GM19351 (cell line): ENCODE results near the gene SLC1A4.
"Not testable (repeated sequence)": the region's sequence is repeated elsewhere in the genome, so short reads cannot be mapped to it uniquely, and the experiment has no call there.

Experiments
- ATAC-seq: cut with Tn5 transposase; IDR thresholded peaks from one replicate; pipeline ENCODE4 v1.9.1; 2021; ENCODE audit warnings: mild to moderate bottlenecking, moderate library complexity; ENCODE audit not compliant: unreplicated experiment

SLC1A4 gene

DNA sequence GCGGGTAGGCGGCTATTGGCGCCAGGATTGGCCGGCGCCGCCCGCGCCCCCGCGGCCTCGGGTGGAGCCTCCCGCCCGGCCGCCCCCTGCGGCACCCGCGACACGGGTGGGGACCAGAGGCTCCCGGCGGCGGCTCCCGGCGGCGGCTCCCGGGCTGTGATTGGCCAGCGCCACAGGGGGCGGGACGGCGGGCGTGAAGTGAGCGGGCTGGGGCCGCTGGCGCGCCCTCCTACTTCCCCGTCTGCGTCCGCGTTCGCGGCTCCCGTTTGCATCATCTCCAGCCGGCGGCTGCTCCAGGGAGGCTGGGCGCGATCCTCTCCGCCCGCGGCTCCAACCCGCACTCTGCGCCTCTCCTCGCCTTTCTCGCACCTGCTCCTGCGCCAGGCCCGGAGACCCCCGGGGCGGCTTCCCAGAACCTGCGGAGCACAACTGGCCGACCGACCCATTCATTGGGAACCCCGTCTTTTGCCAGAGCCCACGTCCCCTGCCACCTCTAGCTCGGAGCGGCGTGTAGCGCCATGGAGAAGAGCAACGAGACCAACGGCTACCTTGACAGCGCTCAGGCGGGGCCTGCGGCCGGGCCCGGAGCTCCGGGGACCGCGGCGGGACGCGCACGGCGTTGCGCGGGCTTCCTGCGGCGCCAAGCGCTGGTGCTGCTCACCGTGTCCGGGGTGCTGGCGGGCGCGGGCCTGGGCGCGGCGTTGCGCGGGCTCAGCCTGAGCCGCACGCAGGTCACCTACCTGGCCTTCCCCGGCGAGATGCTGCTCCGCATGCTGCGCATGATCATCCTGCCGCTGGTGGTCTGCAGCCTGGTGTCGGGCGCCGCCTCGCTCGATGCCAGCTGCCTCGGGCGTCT, at the start of gene SLC1A4:
Gene SLC1A4, plus strand, starts transcription at position 274 of the 856 bp plus-strand sequence. Its CDS starts 245 bp downstream, at position 519.
- peak; percentile 68 for ATAC-seq

DNA sequence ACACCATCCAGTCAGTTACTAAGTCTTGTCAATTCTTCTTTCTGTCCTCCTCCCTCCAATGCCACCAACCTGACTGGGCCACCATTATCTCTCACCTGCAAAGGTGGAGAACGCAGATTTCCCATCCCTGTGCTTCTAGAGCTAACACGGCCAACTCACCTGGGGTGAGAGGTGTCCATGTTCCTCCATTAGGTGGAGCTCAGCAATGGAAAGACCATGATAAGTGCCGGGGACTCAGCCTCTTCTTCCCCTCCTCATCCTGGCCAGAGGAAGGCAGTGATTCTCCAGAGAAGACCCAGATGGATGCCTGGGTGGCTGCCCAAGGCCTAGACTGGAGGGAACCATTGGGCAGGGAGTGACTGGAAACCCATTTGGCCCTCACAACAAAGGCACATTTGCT, 48.1 kb upstream of the SLC1A4 start:
- no peak for ATAC-seq

DNA sequence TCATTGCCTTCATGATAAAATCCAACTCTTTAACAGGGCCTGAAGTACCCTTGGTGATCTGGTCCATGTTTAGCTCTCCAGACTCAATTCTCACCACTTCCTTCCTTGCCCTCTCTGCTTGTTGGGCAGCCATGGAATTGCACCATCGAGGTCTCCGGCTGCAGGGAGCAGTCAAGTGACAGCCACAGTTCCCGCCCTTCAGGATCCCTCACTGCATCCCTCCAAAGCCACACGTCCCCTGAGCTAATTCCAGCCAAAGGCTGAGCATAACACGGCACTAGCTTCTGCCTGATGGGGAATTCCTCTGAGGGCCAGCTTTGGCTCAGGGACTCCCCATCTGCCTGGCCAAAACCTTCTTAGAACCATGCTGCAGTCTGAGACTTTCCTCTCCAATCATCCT, 47.4 kb upstream of the SLC1A4 start:
- no peak for ATAC-seq

DNA sequence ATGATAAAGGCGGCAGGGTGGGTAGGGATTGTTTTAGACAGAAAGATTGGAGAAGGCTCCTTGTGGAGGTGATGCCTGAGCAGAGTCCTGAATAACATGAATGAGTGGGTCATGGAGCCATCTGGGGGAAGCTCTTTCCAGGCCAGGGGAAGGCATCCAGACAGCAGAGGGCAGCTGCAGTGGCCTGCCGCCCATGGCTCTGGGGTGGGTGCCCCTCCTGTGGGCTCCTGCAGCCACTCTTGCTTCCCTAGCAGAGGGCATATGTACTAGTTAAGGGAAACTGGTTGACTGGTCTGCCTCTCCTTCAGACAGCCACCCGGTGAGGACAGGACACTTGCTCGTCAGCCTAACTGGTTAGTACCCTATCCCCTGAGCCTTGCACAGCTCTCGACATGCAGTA, 46.5 kb upstream of the SLC1A4 start:
- no peak for ATAC-seq

DNA sequence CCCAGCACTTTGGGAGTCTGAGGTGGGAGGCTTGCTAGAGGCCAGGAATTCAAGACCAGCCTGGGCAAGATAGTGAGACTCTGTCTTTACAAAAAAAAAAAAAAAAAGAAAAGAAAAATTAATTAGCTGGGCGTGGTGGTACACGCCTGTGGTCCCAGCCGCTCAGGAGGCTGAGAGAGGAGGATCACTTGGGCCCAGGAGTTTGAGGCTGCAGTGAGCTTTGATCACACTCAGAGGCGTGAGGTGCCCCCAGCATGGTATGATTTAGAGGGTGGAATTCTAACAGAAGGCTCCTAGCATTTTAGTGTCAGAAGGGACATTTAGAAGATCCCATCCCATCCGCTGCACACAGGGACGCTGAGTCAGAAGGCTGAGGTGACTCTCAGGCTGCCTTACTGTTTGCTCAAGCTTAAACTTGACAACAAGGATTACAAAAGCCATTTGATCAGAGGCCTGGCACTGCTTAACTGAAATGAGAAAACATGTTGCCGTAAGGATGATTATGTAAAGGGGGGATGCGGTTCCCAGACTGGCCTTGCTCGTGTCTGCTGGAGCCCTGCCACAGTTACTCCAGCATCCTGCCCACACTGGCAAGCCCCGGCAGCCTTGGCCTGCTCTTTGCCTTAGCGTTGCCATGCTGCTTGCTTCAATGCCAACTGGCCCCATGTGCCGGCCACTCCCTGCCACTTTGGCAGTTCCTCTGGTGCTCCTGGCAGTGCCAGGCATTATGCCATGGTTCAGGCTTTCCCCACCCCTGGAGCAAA, 45.6 kb upstream of the SLC1A4 start:
- ATAC-seq: no peak

DNA sequence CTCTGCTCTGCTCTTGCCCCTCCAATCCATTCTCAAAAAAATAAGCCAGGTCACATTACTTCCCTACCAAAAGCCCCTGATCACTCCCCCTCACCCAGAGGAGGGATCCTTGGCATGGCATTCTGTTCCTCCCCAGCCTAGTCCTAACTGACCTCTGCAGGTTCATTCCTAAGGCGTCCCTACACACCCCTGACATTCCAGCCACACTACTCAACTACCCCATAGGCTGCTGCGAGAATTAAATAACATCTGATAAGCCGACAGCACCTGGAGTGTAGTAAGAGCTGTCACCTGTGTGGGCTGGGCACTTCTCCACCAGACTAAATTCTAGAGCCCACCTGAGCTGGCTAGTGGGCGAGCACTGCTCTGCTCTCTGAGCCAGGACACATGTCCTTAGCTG, 44.7 kb upstream of the SLC1A4 start:
- no peak for ATAC-seq

DNA sequence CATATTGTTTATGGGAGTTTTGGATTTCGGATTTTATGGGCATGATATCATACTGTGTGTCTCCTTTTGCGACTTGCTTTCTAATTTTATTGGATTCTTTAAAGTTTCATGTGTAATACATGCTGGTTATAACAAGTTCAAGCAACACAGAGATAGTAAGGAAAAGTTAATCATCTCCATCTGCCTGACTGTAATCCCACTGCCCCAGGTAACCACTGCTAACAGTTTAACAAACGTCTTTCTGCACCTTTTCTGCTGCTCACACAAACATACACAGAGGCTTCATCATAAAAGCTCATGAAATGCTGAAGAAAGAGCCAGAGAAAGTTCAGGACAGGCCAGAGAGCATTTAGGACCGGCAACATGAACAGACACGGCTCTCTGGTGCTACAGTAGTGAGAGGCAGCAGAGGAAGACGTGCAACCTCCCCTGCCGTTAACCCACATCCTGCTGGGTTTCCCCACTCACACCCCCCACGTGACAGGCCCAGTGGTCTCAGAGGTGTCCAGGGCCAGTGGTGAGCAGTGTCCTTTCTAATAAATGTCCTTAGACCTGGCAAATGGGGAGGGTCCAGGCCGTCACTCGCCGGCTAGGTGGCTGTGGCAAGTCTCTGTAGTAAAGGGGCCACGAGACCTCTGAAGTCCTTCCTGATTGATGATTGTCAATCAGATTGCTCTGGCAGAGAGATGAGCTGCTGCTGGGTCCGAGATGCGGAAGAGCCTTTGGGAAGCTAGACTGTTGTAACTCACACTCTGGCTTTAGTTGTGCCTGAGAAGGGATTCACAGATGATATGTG, 43.0 kb upstream of the SLC1A4 start:
- ATAC-seq: peak; percentile 92

DNA sequence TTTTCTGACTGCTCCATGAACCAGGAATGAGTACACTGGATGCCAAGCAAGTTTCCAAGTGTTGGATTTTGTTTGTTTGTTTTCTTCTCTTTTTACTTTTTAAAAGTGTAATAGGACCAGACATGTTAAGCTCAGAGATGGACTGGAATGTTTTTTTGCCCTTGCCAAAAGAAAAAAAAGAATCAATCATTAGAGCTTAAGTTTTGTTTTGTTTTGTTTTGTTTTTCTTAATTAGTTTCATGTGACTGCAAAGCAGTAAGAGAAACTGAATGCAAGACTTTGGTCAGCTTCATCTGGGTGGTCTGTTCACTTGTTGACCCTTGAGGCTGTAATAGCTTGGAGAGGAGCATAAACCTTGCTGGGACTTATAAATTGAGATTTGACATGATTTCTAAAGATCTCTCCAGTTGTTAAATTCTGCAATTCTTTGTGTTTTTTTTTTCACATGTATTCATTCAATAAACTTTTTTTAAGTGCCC, 42.4 kb upstream of the SLC1A4 start:
- no peak for ATAC-seq

DNA sequence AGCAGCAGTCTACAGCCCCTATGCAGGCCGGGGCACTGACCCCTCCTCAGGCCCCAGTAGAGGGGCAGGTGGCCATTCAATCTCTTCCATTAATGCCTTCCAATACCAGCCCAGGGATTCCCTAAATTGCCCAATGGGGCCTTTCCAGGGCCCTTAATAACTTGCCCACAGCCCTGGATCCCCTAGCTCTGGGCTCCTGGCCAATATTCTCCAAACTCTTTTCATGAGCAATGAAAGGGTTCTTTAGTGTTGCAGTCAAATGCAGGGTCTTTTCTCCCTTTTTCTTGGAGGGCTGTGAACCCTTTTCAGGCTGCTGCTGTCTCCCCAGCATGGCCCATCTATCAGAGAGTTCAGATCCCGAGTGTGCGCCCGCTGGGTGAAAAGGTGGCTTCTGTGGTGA, 41.3 kb upstream of the SLC1A4 start:
- ATAC-seq: no peak

DNA sequence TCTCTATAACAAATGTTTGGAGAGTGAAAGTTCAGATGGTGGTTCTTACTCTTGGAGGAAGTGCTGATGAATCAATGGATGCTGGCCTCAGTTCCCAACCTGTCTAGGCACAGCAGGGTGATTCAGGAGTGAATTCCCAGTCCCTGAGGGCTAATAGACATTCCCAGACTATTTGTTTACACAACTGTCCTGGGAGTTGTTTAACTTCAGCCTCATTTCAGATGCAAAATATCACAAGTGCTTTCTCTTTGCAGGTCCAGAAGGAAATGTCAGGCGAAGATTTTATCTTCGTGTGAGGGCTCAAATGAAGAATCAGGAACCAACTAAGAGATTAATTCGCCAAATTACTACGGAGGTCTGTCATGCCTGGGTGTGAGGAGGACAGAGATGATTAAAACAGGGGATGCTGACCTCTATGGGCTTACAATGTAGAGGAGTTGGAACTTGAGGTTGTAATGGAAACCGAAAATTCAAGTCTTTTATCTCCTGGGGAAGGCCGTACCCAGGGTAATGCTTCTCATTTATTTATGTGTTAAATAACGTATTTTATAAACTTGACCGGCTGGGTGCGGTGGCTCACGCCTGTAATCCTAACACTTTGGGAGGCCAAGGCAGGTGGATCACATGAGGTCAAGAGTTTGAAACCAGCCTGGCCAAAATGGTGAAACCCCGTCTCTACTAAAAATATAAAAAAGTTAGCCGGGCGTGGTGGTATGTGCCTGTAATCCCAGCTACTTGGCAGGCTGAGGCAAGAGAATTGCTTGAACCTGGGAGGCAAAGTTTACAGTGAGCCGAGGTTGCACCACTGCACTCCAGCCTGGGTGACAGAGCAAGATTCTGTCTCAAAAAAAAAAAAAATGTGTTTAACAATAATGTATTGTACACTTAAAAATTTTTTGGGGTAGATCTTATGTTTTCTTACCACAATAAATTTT, 38.7 kb upstream of the SLC1A4 start:
- ATAC-seq: no peak

DNA sequence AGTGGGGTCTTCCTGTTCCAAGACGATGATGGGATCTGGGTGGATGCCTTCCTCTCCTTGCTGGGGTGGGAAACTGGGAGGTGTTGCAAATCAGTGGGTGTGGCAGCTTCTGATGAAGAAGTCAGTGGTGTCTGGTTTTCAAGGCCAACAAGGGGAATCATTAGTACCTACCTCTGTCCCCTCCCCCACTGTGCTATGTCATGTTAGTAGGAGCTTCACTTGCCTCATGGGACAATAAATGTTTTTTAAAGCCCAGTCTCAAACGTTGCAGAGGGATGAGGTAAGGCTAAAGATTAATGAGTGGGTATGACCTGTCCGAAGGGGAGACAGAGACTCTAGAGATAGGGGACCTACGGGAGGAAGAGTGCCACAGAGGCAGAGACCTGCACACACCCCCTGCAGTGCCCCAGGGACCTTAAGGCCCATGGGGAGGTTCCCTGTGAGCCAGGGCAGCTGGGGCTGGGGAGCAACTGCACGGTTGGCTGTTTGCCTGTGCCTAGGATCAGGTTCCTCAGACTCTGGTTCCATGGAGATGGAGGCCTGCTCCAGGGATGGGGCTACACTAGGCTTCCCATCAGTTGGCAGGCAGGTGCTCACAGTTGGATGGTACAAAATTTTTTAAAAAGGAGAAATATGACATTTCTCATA, 37.8 kb upstream of the SLC1A4 start:
- no peak for ATAC-seq

DNA sequence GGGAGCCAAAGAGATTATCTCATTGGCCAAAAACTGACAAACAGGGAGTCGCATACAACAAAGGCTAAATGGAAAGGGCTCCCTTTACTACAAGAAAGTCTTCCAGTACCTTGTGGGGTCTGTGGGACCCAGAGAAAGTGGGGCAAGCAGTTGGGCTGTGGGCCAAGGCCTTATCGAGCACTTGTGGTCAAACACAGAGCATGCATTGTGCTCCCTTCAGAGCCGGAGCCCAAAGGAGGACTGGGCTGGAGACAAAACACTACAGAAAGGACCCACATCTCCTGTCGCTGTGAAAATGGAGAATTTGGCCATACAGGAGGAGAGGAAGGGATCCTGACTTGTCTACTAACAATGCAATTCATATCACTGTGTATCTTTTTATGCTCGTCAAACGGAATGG, 37.1 kb upstream of the SLC1A4 start:
- no peak for ATAC-seq

DNA sequence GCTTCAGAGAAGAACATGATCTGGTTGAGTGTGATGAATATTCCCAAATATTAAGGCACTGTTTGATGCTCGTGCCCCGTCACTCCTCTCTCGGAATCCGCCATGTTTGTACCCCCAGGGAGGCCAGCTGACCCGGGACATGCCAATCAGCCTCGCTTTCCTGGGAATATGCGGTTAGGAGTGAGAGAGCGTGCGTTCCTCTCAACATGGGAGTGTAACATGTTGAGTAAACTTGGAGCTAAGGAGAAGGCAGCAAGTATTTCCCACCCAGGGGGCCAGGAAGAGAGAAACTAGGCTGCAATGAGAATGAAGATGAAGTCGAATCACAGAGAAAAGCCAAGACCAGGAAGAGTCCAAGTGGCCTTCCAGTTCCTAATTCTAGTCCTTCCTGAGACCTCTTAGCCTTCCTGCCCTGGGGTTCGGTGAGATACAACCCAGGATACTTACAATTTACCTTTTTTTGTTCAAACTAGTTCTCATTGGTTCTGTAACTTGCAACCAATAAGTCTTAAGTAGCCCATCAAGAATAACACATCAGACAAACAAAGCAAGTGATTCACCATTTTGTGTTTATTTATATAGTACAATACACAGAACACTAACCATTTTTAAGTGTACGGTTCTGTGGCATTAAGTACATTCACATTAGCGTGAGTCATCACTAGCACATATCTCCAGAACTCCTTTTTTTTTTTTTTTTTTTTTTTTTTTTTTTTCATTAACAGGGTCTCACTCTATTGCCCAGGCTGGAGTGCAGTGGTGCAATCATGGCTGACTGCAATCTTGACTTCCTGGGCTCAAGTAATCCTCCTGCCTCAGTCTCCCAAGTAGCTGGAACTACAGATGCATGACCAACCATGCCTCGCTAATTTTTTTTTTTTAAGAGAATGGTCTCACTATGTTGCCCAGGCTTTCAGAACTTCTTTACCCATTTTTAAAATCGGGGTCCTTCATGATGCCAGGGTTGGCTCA, 36.4 kb upstream of the SLC1A4 start:
- ATAC-seq: no peak

DNA sequence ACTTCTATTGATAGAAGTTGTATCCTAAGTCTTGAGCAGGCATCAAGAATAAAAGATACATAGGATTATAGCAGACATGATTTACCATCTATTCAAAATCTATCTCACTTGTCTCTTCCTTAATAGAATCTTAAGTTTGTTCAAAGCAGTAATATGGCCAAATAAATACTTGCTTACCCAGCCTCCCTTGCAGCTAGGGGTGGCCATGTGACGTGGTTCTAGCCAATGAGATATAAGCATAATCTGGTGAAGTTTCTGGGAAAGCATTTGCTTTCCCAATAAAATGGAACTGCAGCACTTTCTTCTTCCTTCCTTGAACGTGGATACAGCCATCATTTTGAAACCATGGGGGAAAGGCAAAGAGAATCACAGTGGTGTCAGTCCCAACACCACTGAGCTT, 33.7 kb upstream of the SLC1A4 start:
- ATAC-seq: no peak

DNA sequence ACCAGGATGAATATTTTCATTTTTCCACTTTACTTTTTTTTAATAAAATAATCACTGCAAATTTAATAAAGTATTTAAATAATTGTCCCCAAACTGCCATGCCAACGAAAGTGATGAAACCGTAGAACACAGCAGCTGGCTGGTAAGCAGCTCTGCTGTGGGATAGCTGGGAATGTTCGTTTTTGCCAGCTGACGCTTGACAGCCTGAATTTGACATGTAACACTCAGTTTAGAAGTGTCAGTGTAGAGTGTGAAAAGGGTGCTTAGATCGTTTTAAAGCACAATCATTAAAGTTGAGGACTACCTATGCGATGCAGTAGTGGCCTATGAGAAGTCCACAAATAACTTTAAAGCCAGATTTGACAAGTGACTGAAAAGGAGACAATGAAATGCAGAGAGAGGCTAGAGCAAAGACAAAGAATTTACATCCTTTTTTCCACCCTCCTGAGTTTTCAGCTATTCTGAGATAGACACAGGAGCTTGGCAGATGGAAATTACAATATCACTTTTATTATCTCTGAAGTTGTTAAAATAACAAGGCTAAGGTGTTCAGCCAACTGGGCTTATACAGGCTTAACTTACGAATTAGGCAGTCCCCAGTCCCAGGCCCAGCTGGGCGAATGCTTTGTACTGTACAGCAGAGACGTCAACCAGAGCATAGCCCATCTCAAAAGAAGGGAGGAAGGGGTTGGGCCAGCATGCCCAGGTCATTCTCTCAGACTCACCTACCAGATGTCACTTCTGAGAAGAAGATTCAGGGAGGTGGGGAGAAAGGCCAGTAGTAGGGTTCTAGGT, 31.9 kb upstream of the SLC1A4 start:
- ATAC-seq: no peak

DNA sequence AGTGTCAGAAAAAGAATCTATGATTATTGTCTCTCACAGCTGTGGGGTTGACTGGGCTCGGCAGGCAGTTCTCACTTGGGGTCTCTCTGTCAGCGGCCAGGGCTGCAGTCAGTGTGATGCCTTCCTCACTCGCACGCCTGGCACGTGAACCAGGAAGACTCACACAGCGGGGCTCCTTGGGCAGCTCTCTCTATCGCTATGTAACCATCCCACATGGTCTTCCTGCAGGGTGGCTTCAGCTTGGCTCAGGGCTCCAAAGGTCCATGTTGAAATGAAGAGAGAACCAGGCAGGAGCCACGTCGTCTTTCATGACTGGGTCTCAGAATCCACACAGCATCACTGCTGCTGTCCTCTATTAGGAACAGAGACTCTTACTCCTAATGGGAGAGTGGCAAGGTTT, 30.6 kb upstream of the SLC1A4 start:
- ATAC-seq: no peak

DNA sequence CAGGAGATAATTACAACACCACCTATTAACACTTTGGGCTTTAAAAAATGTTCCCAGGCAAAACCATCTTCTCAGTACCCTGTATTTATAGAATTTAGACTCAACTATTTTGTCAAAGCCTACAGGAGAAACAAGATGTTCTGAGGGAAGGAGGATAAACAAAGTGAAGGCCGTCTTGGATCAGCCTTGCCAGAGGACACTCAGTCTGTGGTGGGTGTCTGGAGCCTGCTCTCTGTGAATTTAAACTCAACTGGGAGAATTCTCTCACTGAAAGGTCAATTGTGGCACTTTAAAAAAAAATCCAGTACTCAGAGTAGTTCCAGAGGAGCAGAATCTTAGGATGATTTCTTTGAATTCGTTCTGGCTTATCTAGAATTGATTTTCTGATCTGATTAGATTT, 28.4 kb upstream of the SLC1A4 start:
- no peak for ATAC-seq

DNA sequence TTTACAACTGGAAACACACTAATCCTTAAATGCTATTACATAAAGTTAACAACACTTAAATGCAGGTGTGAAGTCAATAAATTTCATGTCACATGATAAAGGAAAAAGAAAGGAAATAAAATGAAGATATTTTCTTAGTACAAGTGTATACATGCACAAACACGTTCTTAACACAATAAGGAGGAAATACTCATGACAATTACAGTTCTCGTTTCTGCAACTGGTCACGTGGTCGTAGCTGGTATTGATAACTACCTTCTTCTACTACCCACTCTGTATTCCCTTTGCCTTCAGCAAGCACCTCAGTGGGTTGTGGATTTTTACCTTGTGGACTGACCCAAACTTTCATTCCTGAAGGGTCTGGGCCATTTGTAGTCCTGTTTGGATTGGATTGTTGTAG, 26.1 kb upstream of the SLC1A4 start:
- not testable (repeated sequence) for ATAC-seq
